Ovary (tissue), 3 donors: ENCODE measurements around the gene ENOX1.

Experiments used
- POLR2A ChIP-seq: fragments of 450-650 bp; IDR thresholded peaks from one replicate; pipeline ENCODE4 v1.6.1; 2017; ENCODE audit warnings: antibody characterized with exemption, mild to moderate bottlenecking, moderate library complexity
- TF ChIP-seq, protein P1 (sequence below), 3 donors: fragments of 450-650 bp in 2 of 3; fragments of 200-600 bp in 1 of 3; IDR thresholded peaks; one replicate each; pipeline versions ENCODE4 v1.5.1 to v1.8.0; 2016 to 2022; ENCODE audit warnings: antibody characterized with exemption in 3 of 3, mild to moderate bottlenecking in 1 of 3
- donor health status: DM: no; HTN: no; CAD: no.

DNA sequence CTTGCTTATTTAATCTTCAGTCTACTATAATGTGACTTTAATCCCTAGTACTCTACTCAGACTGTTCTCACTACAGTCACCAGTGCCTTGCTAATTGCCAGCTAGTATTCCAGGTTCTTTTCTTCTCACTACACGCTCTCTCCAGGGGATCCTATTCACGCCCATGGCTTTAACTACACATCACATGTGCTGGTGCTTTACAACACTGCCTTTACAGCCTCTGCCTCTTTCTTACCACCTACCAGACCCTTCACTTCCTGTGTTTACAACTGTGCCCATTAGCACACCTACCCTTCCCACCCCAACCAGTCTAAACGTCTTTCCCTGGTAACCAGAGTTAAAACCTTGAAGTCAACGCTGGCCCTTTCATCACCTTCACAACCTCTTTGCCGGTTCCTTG, 513.9 kb downstream of the ENOX1 start:
- TF ChIP-seq, protein P1, sequence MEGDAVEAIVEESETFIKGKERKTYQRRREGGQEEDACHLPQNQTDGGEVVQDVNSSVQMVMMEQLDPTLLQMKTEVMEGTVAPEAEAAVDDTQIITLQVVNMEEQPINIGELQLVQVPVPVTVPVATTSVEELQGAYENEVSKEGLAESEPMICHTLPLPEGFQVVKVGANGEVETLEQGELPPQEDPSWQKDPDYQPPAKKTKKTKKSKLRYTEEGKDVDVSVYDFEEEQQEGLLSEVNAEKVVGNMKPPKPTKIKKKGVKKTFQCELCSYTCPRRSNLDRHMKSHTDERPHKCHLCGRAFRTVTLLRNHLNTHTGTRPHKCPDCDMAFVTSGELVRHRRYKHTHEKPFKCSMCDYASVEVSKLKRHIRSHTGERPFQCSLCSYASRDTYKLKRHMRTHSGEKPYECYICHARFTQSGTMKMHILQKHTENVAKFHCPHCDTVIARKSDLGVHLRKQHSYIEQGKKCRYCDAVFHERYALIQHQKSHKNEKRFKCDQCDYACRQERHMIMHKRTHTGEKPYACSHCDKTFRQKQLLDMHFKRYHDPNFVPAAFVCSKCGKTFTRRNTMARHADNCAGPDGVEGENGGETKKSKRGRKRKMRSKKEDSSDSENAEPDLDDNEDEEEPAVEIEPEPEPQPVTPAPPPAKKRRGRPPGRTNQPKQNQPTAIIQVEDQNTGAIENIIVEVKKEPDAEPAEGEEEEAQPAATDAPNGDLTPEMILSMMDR (IDR thresholded peaks at IDR 0.05), result no peak
- no peak for TF ChIP-seq POLR2A
